DOHH2 (cell line): Measurements from ENCODE around the gene RBM38.

ENCODE experiments used
- H3F3A ChIP-seq: fragments of 200-600 bp; sonication (generic), shearing (Covaris generic); 2 replicates; pipeline ENCODE4 v1.6.0; 2016; ENCODE audit warnings: antibody characterized with exemption, mild to moderate bottlenecking; ENCODE audit not compliant: control insufficient read depth, insufficient read depth
- H3K27ac ChIP-seq: fragments of 200-600 bp; sonication (generic); 2 replicates; pipeline ENCODE4 v1.5.1; 2014; ENCODE audit warnings: low read depth, mild to moderate bottlenecking, low read length, moderate library complexity
- H3K27me3 ChIP-seq: fragments of 200-600 bp; sonication (generic); 2 replicates; pipeline ENCODE4 v1.6.1; 2014; ENCODE audit warnings: mild to moderate bottlenecking, low read length, mixed read lengths; ENCODE audit not compliant: control insufficient read depth
- H3K36me3 ChIP-seq: fragments of 200-600 bp; sonication (generic); 2 replicates; pipeline ENCODE4 v1.6.1; 2014; ENCODE audit warnings: mild to moderate bottlenecking, low read length, moderate library complexity, mixed read lengths; ENCODE audit not compliant: control insufficient read depth
- H3K4me1 ChIP-seq: fragments of 200-600 bp; sonication (generic); 2 replicates; pipeline ENCODE4 v1.6.1; 2014; ENCODE audit warnings: mild to moderate bottlenecking, low read length, mixed read lengths; ENCODE audit not compliant: control insufficient read depth
- H3K4me2 ChIP-seq: fragments of 200-600 bp; sonication (generic); 2 replicates; pipeline ENCODE4 v1.6.0; 2014; ENCODE audit warnings: mild to moderate bottlenecking, low read length, moderate library complexity
- H3K4me3 ChIP-seq: fragments of 200-600 bp; sonication (generic); 2 replicates; pipeline ENCODE4 v1.5.1; 2014; ENCODE audit warnings: mild to moderate bottlenecking, low read length, mixed read lengths
- H3K79me2 ChIP-seq: fragments of 200-600 bp; sonication (generic); 2 replicates; pipeline ENCODE4 v1.6.1; 2014; ENCODE audit warnings: mild to moderate bottlenecking, low read length, mixed read lengths; ENCODE audit not compliant: control insufficient read depth
- H3K9me2 ChIP-seq: fragments of 200-600 bp; sonication (generic); replicated peaks from 2 replicates; pipeline ENCODE4 v1.6.1; 2014; ENCODE audit warnings: mild to moderate bottlenecking, low read length, mixed read lengths; ENCODE audit not compliant: control insufficient read depth
- H3K9me3 ChIP-seq: fragments of 200-600 bp; sonication (generic); 2 replicates; pipeline ENCODE4 v1.6.1; 2014; ENCODE audit warnings: antibody characterized with exemption, low read length, mixed read lengths; ENCODE audit not compliant: control insufficient read depth, insufficient read depth
- H4K20me1 ChIP-seq: fragments of 200-600 bp; sonication (generic); 2 replicates; pipeline ENCODE4 v1.6.0; 2014; ENCODE audit warnings: low read depth, mild to moderate bottlenecking, antibody characterized with exemption, low read length, moderate library complexity; ENCODE audit not compliant: control insufficient read depth, insufficient read depth
- EZH2phosphoT487 ChIP-seq: fragments of 200-600 bp; sonication (generic); IDR thresholded peaks from 2 replicates; pipeline ENCODE4 v1.6.1; 2017; ENCODE audit warnings: borderline replicate concordance, mild to moderate bottlenecking, antibody characterized with exemption, low read length, moderate library complexity, mixed read lengths
- TF ChIP-seq, protein P1 (sequence below): fragments of 200-600 bp; sonication (generic); IDR thresholded peaks from one replicate; pipeline ENCODE4 v1.5.1; 2014; ENCODE audit warnings: antibody characterized with exemption, mild to moderate bottlenecking, low read depth, low read length; ENCODE audit not compliant: poor library complexity, severe bottlenecking

Gene RBM38

DNA sequence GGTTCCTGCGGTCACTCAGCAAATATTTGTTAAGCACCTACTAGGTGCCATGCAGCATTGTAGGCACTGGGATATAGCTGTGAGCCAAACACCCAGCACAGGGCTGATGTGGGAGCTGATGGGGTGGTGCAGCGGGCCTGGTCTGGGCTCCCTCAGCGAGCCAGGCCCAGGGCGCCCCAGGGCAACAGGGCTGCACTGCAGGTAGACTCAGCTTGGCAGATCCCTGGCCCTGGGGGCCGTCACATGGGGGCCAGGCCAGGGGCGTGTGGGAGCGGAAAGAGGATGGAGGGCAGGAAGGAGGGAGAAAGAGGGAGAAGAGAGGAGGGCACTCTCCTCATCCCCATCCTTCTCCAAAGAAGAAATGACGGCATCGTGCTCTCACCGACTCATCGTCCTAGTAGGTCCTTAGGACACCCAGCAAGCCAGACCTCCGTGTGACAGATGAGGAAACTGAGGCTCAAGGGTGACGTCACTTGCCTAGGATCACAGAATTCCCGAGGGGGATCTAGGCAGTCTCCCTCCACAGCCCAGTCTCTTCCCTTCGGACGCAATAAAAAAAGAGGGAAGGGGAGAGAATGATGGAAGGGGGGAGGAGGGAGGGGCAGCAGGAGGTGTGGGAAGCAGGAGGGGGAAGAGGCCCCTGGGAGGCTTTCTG is 53.3 kb downstream of the RBM38 start:
- Histone ChIP-seq H3K4me3 (no peak overlapping the region), H3K9me2 (no peaks in the 10 kb centered on the region), H3K36me3 (no peaks in the 10 kb centered on the region), H3K27ac (no peak overlapping the region), H3K9me3 (peaks cover 8% of the 10 kb centered on the region), H3K4me1 (peaks cover 26% of the 10 kb centered on the region), H3K4me2 (no peak overlapping the region), H4K20me1 (no peaks in the 10 kb centered on the region), H3F3A (no peaks in the 10 kb centered on the region; the same call in 1 of the 2 replicates), H3K79me2 (no peaks in the 10 kb centered on the region), H3K27me3 (peaks cover 50% of the 10 kb centered on the region)
- TF ChIP-seq, protein P1, sequence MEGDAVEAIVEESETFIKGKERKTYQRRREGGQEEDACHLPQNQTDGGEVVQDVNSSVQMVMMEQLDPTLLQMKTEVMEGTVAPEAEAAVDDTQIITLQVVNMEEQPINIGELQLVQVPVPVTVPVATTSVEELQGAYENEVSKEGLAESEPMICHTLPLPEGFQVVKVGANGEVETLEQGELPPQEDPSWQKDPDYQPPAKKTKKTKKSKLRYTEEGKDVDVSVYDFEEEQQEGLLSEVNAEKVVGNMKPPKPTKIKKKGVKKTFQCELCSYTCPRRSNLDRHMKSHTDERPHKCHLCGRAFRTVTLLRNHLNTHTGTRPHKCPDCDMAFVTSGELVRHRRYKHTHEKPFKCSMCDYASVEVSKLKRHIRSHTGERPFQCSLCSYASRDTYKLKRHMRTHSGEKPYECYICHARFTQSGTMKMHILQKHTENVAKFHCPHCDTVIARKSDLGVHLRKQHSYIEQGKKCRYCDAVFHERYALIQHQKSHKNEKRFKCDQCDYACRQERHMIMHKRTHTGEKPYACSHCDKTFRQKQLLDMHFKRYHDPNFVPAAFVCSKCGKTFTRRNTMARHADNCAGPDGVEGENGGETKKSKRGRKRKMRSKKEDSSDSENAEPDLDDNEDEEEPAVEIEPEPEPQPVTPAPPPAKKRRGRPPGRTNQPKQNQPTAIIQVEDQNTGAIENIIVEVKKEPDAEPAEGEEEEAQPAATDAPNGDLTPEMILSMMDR, result no peak
- TF ChIP-seq EZH2phosphoT487, result no peak

DNA sequence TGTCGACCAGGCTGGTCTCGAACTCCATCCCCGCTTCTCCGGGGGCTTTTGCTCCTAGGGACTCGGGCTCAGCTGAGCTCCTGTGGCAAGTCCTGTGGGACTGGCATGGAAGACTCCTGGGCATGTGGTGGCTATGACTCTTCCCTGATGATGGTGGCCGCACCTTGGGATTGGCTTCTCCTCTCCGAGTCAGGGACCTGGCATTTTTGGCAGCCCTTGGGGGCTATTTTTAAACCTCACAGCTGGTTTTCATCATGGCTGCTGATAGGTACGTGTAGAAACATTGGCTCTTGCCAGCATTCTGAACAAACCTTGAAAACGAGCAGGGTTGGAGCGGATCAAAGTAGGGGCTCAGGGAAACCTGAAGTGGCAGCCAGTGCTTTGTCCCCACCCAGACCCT is 54.1 kb downstream of the RBM38 start:
- no peaks in the 10 kb centered on the region for H3K9me2 ChIP-seq
- no peak for TF ChIP-seq EZH2phosphoT487
- TF ChIP-seq, protein P1, result no peak
- H3K4me3 ChIP-seq, result no peak overlapping the region
- H3K79me2 ChIP-seq, result no peaks in the 10 kb centered on the region
- no peak overlapping the region for H3K27ac ChIP-seq
- no peaks in the 10 kb centered on the region for H3K36me3 ChIP-seq
- peaks cover 8% of the 10 kb centered on the region for H3K9me3 ChIP-seq
- no peak overlapping the region for H3K4me2 ChIP-seq
- no peaks in the 10 kb centered on the region for H4K20me1 ChIP-seq
- H3K4me1 ChIP-seq, result peaks cover 34% of the 10 kb centered on the region
- no peaks in the 10 kb centered on the region; the same call in 1 of the 2 replicates for H3F3A ChIP-seq
- peaks cover 56% of the 10 kb centered on the region for H3K27me3 ChIP-seq

DNA sequence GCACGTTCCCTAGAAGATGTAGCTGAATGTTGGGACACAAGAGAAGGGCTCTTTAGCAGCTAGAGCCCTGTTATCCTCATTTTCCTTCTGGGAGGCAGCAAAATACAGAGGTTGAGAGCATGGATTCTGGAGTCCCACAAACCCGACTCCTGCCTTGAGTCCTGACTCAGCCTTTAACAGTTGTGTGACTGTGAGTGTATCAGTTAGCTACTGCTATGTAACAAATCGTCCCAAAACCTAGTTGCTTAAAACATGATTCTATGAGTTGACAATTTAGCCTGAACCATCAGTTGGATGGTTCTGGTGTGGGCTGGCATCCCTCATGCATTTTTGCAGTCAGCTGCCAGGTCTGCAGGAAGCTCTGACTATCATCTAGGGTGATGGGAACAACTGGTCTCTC is 54.6 kb downstream of the RBM38 start:
- Histone ChIP-seq H3K27me3 (peaks cover 56% of the 10 kb centered on the region), H4K20me1 (no peaks in the 10 kb centered on the region), H3K4me1 (peaks cover 38% of the 10 kb centered on the region), H3K79me2 (no peaks in the 10 kb centered on the region), H3K9me2 (no peaks in the 10 kb centered on the region), H3K27ac (no peak overlapping the region), H3K4me3 (no peak overlapping the region), H3K4me2 (no peak overlapping the region), H3K9me3 (peaks cover 8% of the 10 kb centered on the region), H3F3A (peaks cover 2% of the 10 kb centered on the region; the same call in 1 of the 2 replicates), H3K36me3 (no peaks in the 10 kb centered on the region)
- TF ChIP-seq EZH2phosphoT487, result no peak
- TF ChIP-seq, protein P1, result no peak
